ENCODE data around the gene AOPEP.

The AOPEP gene

GRCh38 chr9:95074632-95075031 lies 348.1 kb downstream of the AOPEP start:
- no peak for DNase-seq

GRCh38 chr9:95075700-95076099 lies 349.2 kb downstream of the AOPEP start:
- no peak for DNase-seq

- no peak for DNase-seq
These were observed 350.2 kb downstream of the AOPEP start for GRCh38 chr9:95076696-95077052.

GRCh38 chr9:95077053-95077765 lies 350.7 kb downstream of the AOPEP start:
- no peak for DNase-seq

GRCh38 chr9:95077766-95078370 lies 351.4 kb downstream of the AOPEP start:
- DNase-seq, result no peak

- no peak for DNase-seq
These were observed 352.0 kb downstream of the AOPEP start for GRCh38 chr9:95078511-95078910.

GRCh38 chr9:95078939-95079338 lies 352.4 kb downstream of the AOPEP start:
- no peak for DNase-seq

GRCh38 chr9:95079461-95079860 lies 353.0 kb downstream of the AOPEP start:
- DNase-seq, result no peak

GRCh38 chr9:95080961-95081647 lies 354.6 kb downstream of the AOPEP start:
- no peak for DNase-seq

- DNase-seq, result no peak
These were observed 355.5 kb downstream of the AOPEP start for GRCh38 chr9:95081998-95082397.

- no peak for DNase-seq
These were observed 356.0 kb downstream of the AOPEP start for GRCh38 chr9:95082401-95083084.

GRCh38 chr9:95083086-95083768 lies 356.7 kb downstream of the AOPEP start:
- no peak for DNase-seq

- no peak for DNase-seq
These were observed 357.9 kb downstream of the AOPEP start for GRCh38 chr9:95084254-95084934.

- no peak for DNase-seq
These were observed 358.7 kb downstream of the AOPEP start for GRCh38 chr9:95085036-95085770.

- DNase-seq, result no peak
These were observed 359.5 kb downstream of the AOPEP start for GRCh38 chr9:95085861-95086563.

GRCh38 chr9:95086564-95086955 lies 360.1 kb downstream of the AOPEP start:
- no peak for DNase-seq

GRCh38 chr9:95087659-95088242 lies 361.3 kb downstream of the AOPEP start:
- no peak for DNase-seq

GRCh38 chr9:95088421-95089161 lies 362.1 kb downstream of the AOPEP start:
- no peak for DNase-seq

- no peak for DNase-seq
These were observed 362.9 kb downstream of the AOPEP start for GRCh38 chr9:95089257-95090022.
